CD4-positive, alpha-beta memory T cell (primary cell): Measurements from ENCODE around the gene TBL1X. TPM values are rescaled to one million over a fixed set of nuclear protein-coding genes. Genes with fewer than 3 reads are reported as not detected.
"Not testable (repeated sequence)": the region's sequence is repeated elsewhere in the genome, so short reads cannot be mapped to it uniquely, and the experiment has no call there.

ENCODE experiments used
- CTCF ChIA-PET: fragments of 350-600 bp; sonication (Branson Sonifier 250); formaldehyde crosslinking; loops from one replicate; lab custom pipeline; 2021; ENCODE audit warnings: inconsistent platforms; ENCODE audit not compliant: partially characterized antibody; lab: Charles Lee
- POLR2A ChIA-PET: fragments of 350-600 bp; sonication (Branson Sonifier 250); formaldehyde crosslinking; loops from one replicate; lab custom pipeline; 2021; ENCODE audit not compliant: partially characterized antibody; lab: Charles Lee
- DNase-seq, 5 donors: peaks; one replicate each; pipeline versions ENCODE4 v3.0.0 to v3.0.0-alpha.2; 2020 to 2022; ENCODE audit warnings: mixed read lengths in 1 of 5
- H3K27ac ChIP-seq: one replicate; pipeline ENCODE4 v1.7.0; 2013; ENCODE audit warnings: low read depth, low read length
- H3K27me3 ChIP-seq: 2 replicates; pipeline ENCODE4 v1.7.0; 2013; ENCODE audit warnings: mild to moderate bottlenecking, low read length, moderate library complexity; ENCODE audit not compliant: insufficient read depth
- H3K36me3 ChIP-seq: 2 replicates; pipeline ENCODE4 v1.7.0; 2013; ENCODE audit warnings: mild to moderate bottlenecking, low read length, moderate library complexity; ENCODE audit not compliant: insufficient read depth
- H3K4me1 ChIP-seq: 2 replicates; pipeline ENCODE4 v1.7.0; 2013; ENCODE audit warnings: mild to moderate bottlenecking, low read length, moderate library complexity; ENCODE audit not compliant: insufficient read depth
- H3K4me3 ChIP-seq, 2 donors: one replicate each; pipeline ENCODE4 v1.7.0; 2013; ENCODE audit warnings: low read length in 2 of 2, mild to moderate bottlenecking in 1 of 2
- H3K9me3 ChIP-seq, 2 donors: one replicate each; pipeline ENCODE4 v1.7.0; 2013; ENCODE audit warnings: low read length in 2 of 2, control low read depth in 1 of 2; ENCODE audit not compliant: control insufficient read depth in 1 of 2
- H3K27ac Mint-ChIP-seq, 7 donors: one replicate each; pipeline ENCODE4 v1.8.0; 2020 to 2021; ENCODE audit warnings: mixed read lengths in 7 of 7, mild to moderate bottlenecking in 6 of 7, inconsistent platforms in 3 of 7, moderate library complexity in 3 of 7
- H3K27me3 Mint-ChIP-seq, 2 donors: one replicate each; pipeline ENCODE4 v1.8.0; 2020 to 2021; ENCODE audit warnings: mixed read lengths in 2 of 2
- H3K36me3 Mint-ChIP-seq, 2 donors: one replicate each; pipeline ENCODE4 v1.8.0; 2020 to 2021; ENCODE audit warnings: mixed read lengths in 2 of 2, inconsistent platforms in 1 of 2, mild to moderate bottlenecking in 1 of 2
- H3K4me1 Mint-ChIP-seq, 4 donors: one replicate each; pipeline ENCODE4 v1.8.0; 2020 to 2021; ENCODE audit warnings: mixed read lengths in 4 of 4, mild to moderate bottlenecking in 1 of 4
- H3K4me3 Mint-ChIP-seq, 8 donors: one replicate each; pipeline ENCODE4 v1.8.0; 2020 to 2021; ENCODE audit warnings: mixed read lengths in 8 of 8, mild to moderate bottlenecking in 7 of 8, moderate library complexity in 6 of 8, inconsistent platforms in 3 of 8
- H3K9me3 Mint-ChIP-seq, 8 donors: one replicate each; pipeline ENCODE4 v1.8.0; 2020 to 2021; ENCODE audit warnings: mixed read lengths in 8 of 8, mild to moderate bottlenecking in 5 of 8, inconsistent platforms in 3 of 8, moderate library complexity in 1 of 8
- intact Hi-C: fragments of 100-400 bp; cut with micrococcal nuclease; formaldehyde crosslinking; loops from one replicate; pipeline ENCODE4 v1.15.1; 2023
- polyA plus RNA-seq, 2 donors: library from polyadenylated mRNA; unstranded; fragments of 300-500 nt; fragmentation: Illumina TruSeq; gene quantifications; one replicate each; pipeline ENCODE4 v1.2.3, GENCODE V29; 2021
- total RNA-seq, 2 experiments: library from RNA; stranded (reverse); gene quantifications; one replicate each; pipeline ENCODE4 v1.2.3, GENCODE V29; 2021

Gene TBL1X
- total and polyA plus RNA-seq, 4 experiments from 2014 or later, result 6.1 to 50.5 (median 34.3) TPM

DNA sequence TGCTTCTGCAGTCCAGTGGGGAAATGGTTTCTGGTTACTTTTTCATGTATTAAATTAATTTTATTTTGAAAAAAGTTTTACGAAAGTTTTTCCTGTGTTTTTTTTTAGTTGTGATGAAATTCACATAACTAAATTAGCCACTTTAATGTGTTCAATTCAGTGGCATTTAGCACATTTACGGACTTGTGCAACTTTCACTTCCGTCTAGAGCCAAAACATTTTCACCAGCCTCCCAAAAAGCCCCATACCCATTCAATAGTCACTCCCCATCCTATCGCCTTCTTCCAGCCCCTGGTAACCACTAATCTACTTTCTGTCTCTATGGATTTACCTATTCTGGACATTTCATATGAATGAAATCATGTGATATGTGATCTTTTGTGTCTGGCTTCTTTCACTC lies 22.8 kb upstream of the TBL1X start:
- H3K9me3 ChIP-seq, result no peaks in the 10 kb centered on the region
- H3K4me1 ChIP-seq, result no peaks in the 10 kb centered on the region
- no peaks in the 10 kb centered on the region for H3K36me3 ChIP-seq
- DNase-seq, result no peak
- intact Hi-C loops, result no loop called here
- no peak overlapping the region for H3K4me3 Mint-ChIP-seq
- H3K9me3 Mint-ChIP-seq, result peaks cover 0 to 3% (median 0%) of the 10 kb centered on the region in 8 donors
- H3K27ac ChIP-seq, result no peak overlapping the region
- peaks cover 0 to 5% (median 0%) of the 10 kb centered on the region in 4 donors for H3K4me1 Mint-ChIP-seq
- ChIA-PET POLR2A (no interaction called here), CTCF (no interaction called here)
- H3K27me3 ChIP-seq, result no peaks in the 10 kb centered on the region
- H3K4me3 ChIP-seq, result no peak overlapping the region
- H3K27ac Mint-ChIP-seq, result peak overlapping the region in 1 of 7 donors; percentile 48
- no peaks in the 10 kb centered on the region for H3K27me3 Mint-ChIP-seq
- H3K36me3 Mint-ChIP-seq, result no peaks in the 10 kb centered on the region

DNA sequence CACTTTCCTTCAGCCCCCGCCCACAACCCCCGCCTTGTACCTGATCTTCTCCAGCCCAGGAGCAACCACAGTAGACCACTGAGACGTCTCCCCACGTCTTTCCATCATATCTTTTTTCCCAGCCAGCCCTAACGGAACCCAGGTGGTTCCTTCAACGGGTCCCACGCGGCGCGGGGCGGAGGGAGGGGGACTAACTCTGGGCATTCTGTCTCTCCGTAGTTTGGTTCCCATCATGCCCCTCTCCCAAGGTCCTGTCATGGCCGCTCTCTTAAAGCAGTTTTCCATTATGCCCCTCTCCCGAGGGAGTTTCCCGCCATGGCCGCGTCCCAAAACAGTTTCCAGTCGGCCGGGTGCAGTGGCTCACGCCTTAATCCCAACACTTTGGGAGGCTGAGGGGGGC lies 21.5 kb upstream of the TBL1X start:
- no peak for DNase-seq
- Mint-ChIP-seq H3K27ac (no peak overlapping the region), H3K27me3 (no peaks in the 10 kb centered on the region), H3K36me3 (no peaks in the 10 kb centered on the region), H3K9me3 (peaks cover 0 to 3% (median 0%) of the 10 kb centered on the region in 8 donors), H3K4me1 (peaks cover 0 to 5% (median 0%) of the 10 kb centered on the region in 4 donors), H3K4me3 (peak overlapping the region in 1 of 8 donors; percentile 54)
- intact Hi-C loops, result no loop called here
- ChIA-PET POLR2A (no interaction called here), CTCF (no interaction called here)
- H3K9me3 ChIP-seq, result no peaks in the 10 kb centered on the region
- H3K36me3 ChIP-seq, result no peaks in the 10 kb centered on the region
- H3K27me3 ChIP-seq, result no peaks in the 10 kb centered on the region
- no peak overlapping the region for H3K27ac ChIP-seq
- no peak overlapping the region for H3K4me3 ChIP-seq
- no peaks in the 10 kb centered on the region for H3K4me1 ChIP-seq

DNA sequence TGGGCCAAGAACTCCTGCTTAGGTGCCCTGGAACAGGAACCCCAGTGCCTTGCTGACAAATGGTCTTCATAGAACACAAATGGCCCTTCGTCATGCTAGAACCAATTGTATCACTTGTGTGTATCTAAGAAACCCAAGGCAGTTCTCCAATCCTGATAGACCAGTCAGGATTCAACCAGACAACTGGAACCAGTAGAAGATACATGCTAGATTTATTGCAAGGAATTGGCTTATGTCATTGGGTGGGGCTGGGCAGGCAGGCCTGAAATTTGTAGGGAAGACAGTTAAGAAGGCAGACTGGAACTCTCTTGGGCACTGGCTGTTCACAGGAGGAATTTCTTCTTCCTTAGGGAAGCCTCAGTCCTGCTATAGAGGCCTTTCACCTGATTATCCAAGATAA lies 17.0 kb upstream of the TBL1X start:
- no peaks in the 10 kb centered on the region for H3K27me3 ChIP-seq
- peaks cover 0 to 5% (median 0%) of the 10 kb centered on the region in 4 donors for H3K4me1 Mint-ChIP-seq
- CTCF ChIA-PET, result no interaction called here
- intact Hi-C loops, result no loop called here
- no peaks in the 10 kb centered on the region for H3K4me1 ChIP-seq
- no peaks in the 10 kb centered on the region for H3K9me3 ChIP-seq
- H3K36me3 Mint-ChIP-seq, result no peaks in the 10 kb centered on the region
- no peaks in the 10 kb centered on the region for H3K36me3 ChIP-seq
- no peak for DNase-seq
- peaks cover 0 to 3% (median 0%) of the 10 kb centered on the region in 8 donors for H3K9me3 Mint-ChIP-seq
- H3K4me3 ChIP-seq, result no peak overlapping the region
- no peaks in the 10 kb centered on the region for H3K27me3 Mint-ChIP-seq
- no peak overlapping the region for H3K4me3 Mint-ChIP-seq
- POLR2A ChIA-PET, result no interaction called here
- H3K27ac Mint-ChIP-seq, result no peak overlapping the region
- no peak overlapping the region for H3K27ac ChIP-seq

GRCh38 chrX:9456250-9457074 lies 8.4 kb upstream of the TBL1X start:
- ChIA-PET POLR2A (interaction anchor here (0.8 to 1.7 kb wide), 5 partner anchors 104 to 470 kb away, joined by 3 to 8 read pairs (median 5); no protein-coding TSS in a partner anchor), CTCF (interaction anchor here (1.0 kb wide), 1 partner anchor 102 kb away, joined by 3 read pairs; no protein-coding TSS in a partner anchor)
- Histone ChIP-seq H3K4me1 (peaks cover 39% of the 10 kb centered on the region), H3K27me3 (no peaks in the 10 kb centered on the region), H3K36me3 (no peaks in the 10 kb centered on the region), H3K9me3 (no peaks in the 10 kb centered on the region), H3K27ac (peak overlapping the region; percentile 72), H3K4me3 (no peak overlapping the region)
- no peaks in the 10 kb centered on the region for H3K9me3 Mint-ChIP-seq
- H3K4me1 Mint-ChIP-seq, result peaks cover 14 to 32% (median 22%) of the 10 kb centered on the region in 4 donors
- H3K27me3 Mint-ChIP-seq, result no peaks in the 10 kb centered on the region
- DNase-seq, result peak; percentile 72 to 86 (median 78)
- intact Hi-C loops, result loop anchor here (1.0 kb wide), 1 partner anchor 8 kb away; no protein-coding TSS in a partner anchor
- H3K4me3 Mint-ChIP-seq, result peak overlapping the region; percentile 14 to 87 (median 46)
- peak overlapping the region; percentile 87 to 98 (median 98) for H3K27ac Mint-ChIP-seq
- no peaks in the 10 kb centered on the region for H3K36me3 Mint-ChIP-seq

DNA sequence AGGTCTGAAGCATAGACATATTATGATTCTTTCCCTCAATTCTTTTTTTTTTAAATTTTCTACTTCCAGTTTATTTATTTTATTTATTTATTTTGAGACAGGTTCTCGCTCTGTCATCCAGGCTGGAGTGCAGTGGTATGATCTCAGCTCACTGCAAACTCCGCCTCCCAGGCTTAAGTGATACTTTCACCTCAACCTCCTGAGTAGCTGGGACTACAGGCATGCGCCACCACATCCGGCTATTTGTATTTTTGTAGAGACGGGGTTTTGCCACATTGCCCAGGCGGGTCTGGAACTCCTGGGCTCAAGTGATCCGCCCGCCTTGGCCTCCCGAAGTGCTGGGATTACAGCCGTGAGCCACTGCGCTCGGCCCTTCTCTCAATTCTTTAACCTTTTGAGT lies 6.8 kb upstream of the TBL1X start:
- H3K27ac Mint-ChIP-seq, result peak overlapping the region in 4 of 7 donors; percentile 56 to 69 (median 62)
- H3K4me3 Mint-ChIP-seq, H3K36me3 Mint-ChIP-seq, H3K9me3 Mint-ChIP-seq, H3K36me3 ChIP-seq, H3K4me3 ChIP-seq, intact Hi-C loops, CTCF ChIA-PET, H3K27me3 Mint-ChIP-seq, H3K27ac ChIP-seq, H3K27me3 ChIP-seq, POLR2A ChIA-PET, H3K9me3 ChIP-seq, DNase-seq: not testable (repeated sequence)
- peaks cover 26 to 47% (median 35%) of the 10 kb centered on the region in 4 donors for H3K4me1 Mint-ChIP-seq
- H3K4me1 ChIP-seq, result peaks cover 52% of the 10 kb centered on the region

DNA sequence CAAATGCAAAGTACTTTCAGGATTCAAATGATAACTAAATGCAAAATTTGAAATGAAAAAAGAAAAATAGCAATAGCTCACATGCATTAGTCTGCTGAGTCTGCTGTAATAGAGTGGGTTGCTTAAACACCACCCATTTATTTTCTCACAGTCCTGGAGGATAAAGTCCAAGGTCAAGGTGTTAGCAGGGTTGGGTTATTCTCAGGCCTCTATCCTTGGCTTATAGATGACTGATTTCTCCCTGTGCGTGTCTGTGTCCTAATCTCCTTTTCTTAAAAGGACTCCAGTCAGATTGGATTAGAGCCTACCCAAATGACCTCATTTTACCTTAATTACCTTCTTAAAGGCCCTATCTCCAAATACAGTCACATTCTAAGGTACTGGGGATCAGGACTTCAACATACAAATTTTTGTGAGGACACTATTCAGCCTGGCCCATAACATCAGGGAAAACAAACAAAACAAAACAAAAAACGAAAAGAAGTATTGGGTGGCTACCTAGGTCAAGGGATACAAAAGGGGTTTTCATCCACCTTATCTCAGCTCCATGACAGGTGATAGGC lies 6.3 kb upstream of the TBL1X start:
- Mint-ChIP-seq H3K36me3 (peaks cover 0 to 5% of the 10 kb centered on the region in 2 donors), H3K4me3 (no peak overlapping the region), H3K27me3 (peaks cover 0 to 4% of the 10 kb centered on the region in 2 donors), H3K27ac (peak overlapping the region in 6 of 7 donors; percentile 56 to 69 (median 64)), H3K4me1 (peaks cover 27 to 52% (median 39%) of the 10 kb centered on the region in 4 donors), H3K9me3 (peaks cover 0 to 5% (median 0%) of the 10 kb centered on the region in 8 donors)
- Histone ChIP-seq H3K27me3 (no peaks in the 10 kb centered on the region), H3K27ac (no peak overlapping the region), H3K4me1 (peaks cover 52% of the 10 kb centered on the region), H3K4me3 (no peak overlapping the region), H3K9me3 (no peaks in the 10 kb centered on the region), H3K36me3 (no peaks in the 10 kb centered on the region)
- intact Hi-C loops, result no loop called here
- DNase-seq, result no peak
- ChIA-PET POLR2A (no interaction called here), CTCF (interaction anchor here (1.0 kb wide), 1 partner anchor 114 kb away, joined by 4 read pairs; no protein-coding TSS in a partner anchor)

- Histone ChIP-seq H3K4me1 (peaks cover 59% of the 10 kb centered on the region), H3K4me3 (no peak overlapping the region), H3K9me3 (no peaks in the 10 kb centered on the region), H3K27ac (no peak overlapping the region), H3K27me3 (no peaks in the 10 kb centered on the region), H3K36me3 (no peaks in the 10 kb centered on the region)
- no peak for DNase-seq
- Mint-ChIP-seq H3K27ac (peak overlapping the region in 6 of 7 donors; percentile 41 to 67 (median 56)), H3K9me3 (peaks cover 0 to 5% (median 0%) of the 10 kb centered on the region in 8 donors), H3K27me3 (peaks cover 0 to 4% of the 10 kb centered on the region in 2 donors), H3K4me3 (no peak overlapping the region), H3K36me3 (peaks cover 0 to 8% of the 10 kb centered on the region in 2 donors), H3K4me1 (peaks cover 30 to 59% (median 45%) of the 10 kb centered on the region in 4 donors)
- ChIA-PET CTCF (interaction anchor here (1.0 kb wide), 1 partner anchor 115 kb away, joined by 4 read pairs; no protein-coding TSS in a partner anchor), POLR2A (no interaction called here)
- intact Hi-C loops, result no loop called here
These were observed 5.6 kb upstream of the TBL1X start for GRCh38 chrX:9459186-9459748.
